ENCODE measurements around the gene AFMID. TPM values are rescaled to one million over a fixed set of nuclear protein-coding genes. Genes with fewer than 3 reads are reported as not detected.
"Not testable (repeated sequence)": the region's sequence is repeated elsewhere in the genome, so short reads cannot be mapped to it uniquely, and the experiment has no call there.

The AFMID gene
- total and polyA plus RNA-seq, 2 donors (not counting 3 experiments of a cell fraction or from before 2014, with no cell fraction given) = 33.5 to 42.9 TPM

- H3K79me2 ChIP-seq (ENCODE audit: control insufficient read depth, insufficient read depth, low read length) = no peaks in the 10 kb centered on the region
- no peak overlapping the region for H3K4me2 ChIP-seq (ENCODE audit: insufficient read depth, low read length)
- H3K27ac ChIP-seq (ENCODE audit: insufficient read depth, low read depth, low read length) = no peak overlapping the region
- FAIRE-seq = no peak
- ChIA-PET POLR2A (no interaction called here), CTCF (no interaction called here)
- H3K9me3 ChIP-seq (replicated peaks; ENCODE audit: control insufficient read depth, insufficient read depth, low read length) = no peaks in the 10 kb centered on the region
- no peak overlapping the region for H3K9ac ChIP-seq (replicated peaks; ENCODE audit: extremely low read depth, insufficient read depth, low read length)
- dilution Hi-C loops (cut with MboI; ENCODE audit: extremely low pct_ligation_motif_present, low sequenced_read_pairs) = no loop called here
- DNase-seq (ENCODE audit: low read depth, low spot score) = no peak
- no peaks in the 10 kb centered on the region for H3K9me1 ChIP-seq (replicated peaks; ENCODE audit: control insufficient read depth, extremely low read depth, insufficient read depth, low read length)
- H3K36me3 ChIP-seq (ENCODE audit: control insufficient read depth in 2 of 2, extremely low read depth in 1 of 2, insufficient read depth in 2 of 2, low read length in 2 of 2) = no peaks in the 10 kb centered on the region
- peaks cover 4% of the 10 kb centered on the region for H3K4me1 ChIP-seq (ENCODE audit: control insufficient read depth, extremely low read depth, insufficient read depth, low read length)
- no peaks in the 10 kb centered on the region for H4K20me1 ChIP-seq (replicated peaks; ENCODE audit: control insufficient read depth, extremely low read depth, insufficient read depth, low read length)
- no TSS peak for BruUV-seq (replicated peaks)
- no peaks in the 10 kb centered on the region for H3K27me3 ChIP-seq (ENCODE audit: control insufficient read depth in 2 of 2, insufficient read depth in 2 of 2, low read length in 2 of 2)
- intact Hi-C loops (cut with micrococcal nuclease) = loop anchor here (5.0 to 10.0 kb wide), 2 partner anchors 126 to 452 kb away; partner anchors contain the start of gene TMC6
- H3K4me3 ChIP-seq (replicated peaks in 1 of 3; ENCODE audit: insufficient read depth in 1 of 3, low read depth in 1 of 3, low read length in 3 of 3) = no peak overlapping the region
- H2AFZ ChIP-seq (ENCODE audit: low read depth, low read length) = no peak overlapping the region
- TF ChIP-seq JUN (IDR thresholded peaks at IDR 0.05; ENCODE audit: borderline replicate concordance, insufficient read depth, insufficient read length, low read depth) (no peak), MAX (IDR thresholded peaks at IDR 0.05; ENCODE audit: insufficient read depth, insufficient read length) (no peak), MYC (IDR thresholded peaks at IDR 0.05; ENCODE audit: low read depth, low read length) (no peak), POLR2AphosphoS5 (IDR thresholded peaks at IDR 0.05; ENCODE audit: insufficient read depth, low read depth, low read length) (no peak), GATA2 (IDR thresholded peaks at IDR 0.05; ENCODE audit: insufficient read depth, insufficient read length, low read depth, low read length) (no peak)
Measured at GRCh38 chr17:78252701-78253635, 65.8 kb downstream of the AFMID start.

GRCh38 chr17:78253636-78253945, 66.4 kb downstream of the AFMID start:
- intact Hi-C loops (cut with micrococcal nuclease) = loop anchor here (5.0 to 10.0 kb wide), 2 partner anchors 126 to 451 kb away; partner anchors contain the start of gene TMC6
- H3K4me1 ChIP-seq (ENCODE audit: control insufficient read depth, extremely low read depth, insufficient read depth, low read length); dilution Hi-C loops (cut with MboI; ENCODE audit: extremely low pct_ligation_motif_present, low sequenced_read_pairs); H3K9ac ChIP-seq (replicated peaks; ENCODE audit: extremely low read depth, insufficient read depth, low read length); DNase-seq (ENCODE audit: low read depth, low spot score); H3K27me3 ChIP-seq (ENCODE audit: control insufficient read depth in 2 of 2, insufficient read depth in 2 of 2, low read length in 2 of 2); H3K9me3 ChIP-seq (replicated peaks; ENCODE audit: control insufficient read depth, insufficient read depth, low read length); H2AFZ ChIP-seq (ENCODE audit: low read depth, low read length); H3K27ac ChIP-seq (ENCODE audit: insufficient read depth, low read depth, low read length); POLR2A ChIA-PET; H3K36me3 ChIP-seq (ENCODE audit: control insufficient read depth in 2 of 2, extremely low read depth in 1 of 2, insufficient read depth in 2 of 2, low read length in 2 of 2); CTCF ChIA-PET; BruUV-seq (replicated peaks); H3K79me2 ChIP-seq (ENCODE audit: control insufficient read depth, insufficient read depth, low read length); H3K9me1 ChIP-seq (replicated peaks; ENCODE audit: control insufficient read depth, extremely low read depth, insufficient read depth, low read length); H4K20me1 ChIP-seq (replicated peaks; ENCODE audit: control insufficient read depth, extremely low read depth, insufficient read depth, low read length): not testable (repeated sequence)
- peak overlapping the region in 1 of 3 experiments; percentile 81 for H3K4me3 ChIP-seq (replicated peaks in 1 of 3; ENCODE audit: insufficient read depth in 1 of 3, low read depth in 1 of 3, low read length in 3 of 3)
- H3K4me2 ChIP-seq (ENCODE audit: insufficient read depth, low read length) = peak overlapping the region; percentile 73
- FAIRE-seq = peak; percentile 15
